Osteoblast (primary cell): ENCODE data around the gene EPB41L4B. TPM values are rescaled to one million over a fixed set of nuclear protein-coding genes. Genes with fewer than 3 reads are reported as not detected.

ENCODE experiments used
- DNase-seq: peaks from one replicate; pipeline ENCODE4 v3.0.0; 2011; ENCODE audit warnings: low spot score, mixed read lengths; ENCODE audit not compliant: insufficient read length; ENCODE audit errors: missing footprints
- H2AFZ ChIP-seq: 2 replicates; pipeline ENCODE4 v1.6.0; 2011; ENCODE audit warnings: mild to moderate bottlenecking, low read length
- H3K27ac ChIP-seq: 2 replicates; pipeline ENCODE4 v1.5.1; 2011; ENCODE audit warnings: mild to moderate bottlenecking, low read depth, low read length, moderate library complexity
- H3K27me3 ChIP-seq: 2 replicates; pipeline ENCODE4 v1.6.0; 2012; ENCODE audit warnings: mild to moderate bottlenecking, control low read depth, inconsistent platforms, low read length, moderate library complexity; ENCODE audit not compliant: insufficient read depth
- H3K36me3 ChIP-seq: 2 replicates; pipeline ENCODE4 v1.5.1; 2011; ENCODE audit warnings: mild to moderate bottlenecking, low read length, control low read depth, moderate library complexity; ENCODE audit not compliant: insufficient read depth
- H3K4me1 ChIP-seq: 2 replicates; pipeline ENCODE4 v1.5.1; 2011; ENCODE audit warnings: mild to moderate bottlenecking, low read length, control low read depth, moderate library complexity; ENCODE audit not compliant: insufficient read depth
- H3K4me2 ChIP-seq: 2 replicates; pipeline ENCODE4 v1.6.0; 2011; ENCODE audit warnings: mild to moderate bottlenecking, low read length; ENCODE audit not compliant: insufficient read depth
- H3K4me3 ChIP-seq: fragments of 200-600 bp; sonication (generic); 3 replicates; pipeline ENCODE4 v1.5.1; 2012; ENCODE audit warnings: mild to moderate bottlenecking, low read length, inconsistent platforms; ENCODE audit not compliant: insufficient read depth
- H3K79me2 ChIP-seq: 2 replicates; pipeline ENCODE4 v1.6.0; 2012; ENCODE audit warnings: mild to moderate bottlenecking, low read length, control low read depth, inconsistent platforms; ENCODE audit not compliant: insufficient read depth
- H3K9me3 ChIP-seq: 2 replicates; pipeline ENCODE4 v1.5.1; 2011; ENCODE audit warnings: low read depth, low read length, control low read depth
- H4K20me1 ChIP-seq: 2 replicates; pipeline ENCODE4 v1.6.0; 2012; ENCODE audit warnings: mild to moderate bottlenecking, low read length, control low read depth; ENCODE audit not compliant: insufficient read depth
- CTCF ChIP-seq: IDR thresholded peaks from 2 replicates; pipeline ENCODE4 v1.5.1; 2011; ENCODE audit warnings: mild to moderate bottlenecking, low read depth, low read length, moderate library complexity; ENCODE audit errors: extremely low read depth
- total RNA-seq: library from RNA; depleted of rRNA; stranded (reverse); fragments of >200 nt; gene quantifications from 2 replicates; pipeline ENCODE4 v1.2.3, GENCODE V29; 2012

Gene EPB41L4B
- total RNA-seq, 1 donor: 2.2 TPM

- TF ChIP-seq CTCF: no peak
- H3K36me3 ChIP-seq: no peaks in the 10 kb centered on the region
- no peak for DNase-seq
- no peak overlapping the region for H2AFZ ChIP-seq
- no peak overlapping the region for H3K27ac ChIP-seq
- H3K27me3 ChIP-seq: peaks cover 58% of the 10 kb centered on the region
- H3K9me3 ChIP-seq: peaks cover 7% of the 10 kb centered on the region
- no peak overlapping the region for H3K4me3 ChIP-seq
- no peaks in the 10 kb centered on the region for H3K4me1 ChIP-seq
- no peaks in the 10 kb centered on the region for H4K20me1 ChIP-seq
- H3K4me2 ChIP-seq: no peak overlapping the region
- H3K79me2 ChIP-seq: no peaks in the 10 kb centered on the region
Observed at GRCh38 chr9:109355564-109356297, 34.9 kb upstream of the EPB41L4B start.

DNA sequence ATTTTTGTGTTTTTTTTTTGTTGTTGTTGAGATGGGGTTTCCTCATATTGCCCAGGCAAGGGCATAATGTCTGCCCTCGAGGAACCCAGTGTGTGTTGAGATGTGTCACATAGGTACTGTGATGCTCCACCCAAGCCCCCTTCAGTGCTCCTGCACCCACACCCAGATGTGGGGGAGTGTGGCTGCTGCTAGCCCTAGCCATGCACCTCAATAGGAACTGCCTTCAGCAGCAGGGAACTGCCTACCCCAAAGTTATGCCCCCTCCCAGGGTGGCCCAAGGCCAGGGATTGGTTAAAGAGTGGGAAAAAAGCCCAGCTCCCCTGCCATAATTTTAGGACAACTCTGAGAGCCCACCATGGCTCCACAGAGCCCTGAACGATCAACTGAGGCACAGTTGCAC lies 33.3 kb upstream of the EPB41L4B start:
- Histone ChIP-seq H3K27ac (no peak overlapping the region), H3K27me3 (peaks cover 56% of the 10 kb centered on the region), H3K4me2 (no peak overlapping the region), H3K4me1 (peaks cover 10% of the 10 kb centered on the region), H3K79me2 (no peaks in the 10 kb centered on the region), H3K4me3 (no peak overlapping the region), H3K9me3 (peaks cover 7% of the 10 kb centered on the region), H4K20me1 (peaks cover 7% of the 10 kb centered on the region), H2AFZ (no peak overlapping the region), H3K36me3 (no peaks in the 10 kb centered on the region)
- no peak for TF ChIP-seq CTCF
- no peak for DNase-seq

- H4K20me1 ChIP-seq: peaks cover 7% of the 10 kb centered on the region
- no peaks in the 10 kb centered on the region for H3K79me2 ChIP-seq
- no peak for TF ChIP-seq CTCF
- H3K4me3 ChIP-seq: no peak overlapping the region
- H3K9me3 ChIP-seq: peaks cover 1% of the 10 kb centered on the region
- no peaks in the 10 kb centered on the region for H3K36me3 ChIP-seq
- H3K4me1 ChIP-seq: peaks cover 18% of the 10 kb centered on the region
- peaks cover 68% of the 10 kb centered on the region for H3K27me3 ChIP-seq
- no peak overlapping the region for H2AFZ ChIP-seq
- no peak overlapping the region for H3K27ac ChIP-seq
- no peak for DNase-seq
- no peak overlapping the region for H3K4me2 ChIP-seq
Observed at GRCh38 chr9:109351032-109351431, 30.2 kb upstream of the EPB41L4B start.

DNA sequence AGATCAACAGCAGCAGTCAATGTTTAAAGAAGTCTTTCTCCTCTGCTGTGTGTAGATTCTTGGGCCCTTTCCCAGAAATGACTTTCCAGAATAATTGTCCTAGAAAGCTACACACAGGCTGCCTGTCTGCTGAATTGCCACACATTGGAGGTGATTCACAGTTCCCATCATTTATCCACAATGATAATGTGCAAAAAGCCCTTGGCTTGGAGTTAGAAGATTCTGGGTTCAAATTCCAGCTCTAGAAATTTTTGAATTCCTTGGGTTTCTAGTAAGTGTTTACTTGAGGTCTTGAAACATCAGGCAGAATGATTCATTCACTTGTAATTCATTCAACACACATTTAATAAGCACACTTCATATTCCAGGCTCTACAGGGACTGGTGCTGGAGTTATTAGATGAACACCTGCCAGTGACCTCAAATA lies 28.6 kb upstream of the EPB41L4B start:
- no peak for TF ChIP-seq CTCF
- DNase-seq: peak; percentile 87
- Histone ChIP-seq H3K36me3 (no peaks in the 10 kb centered on the region), H3K4me2 (peak overlapping the region; percentile 12), H3K9me3 (no peaks in the 10 kb centered on the region), H2AFZ (no peak overlapping the region), H3K27ac (no peak overlapping the region), H3K4me3 (no peak overlapping the region), H4K20me1 (peaks cover 10% of the 10 kb centered on the region), H3K79me2 (no peaks in the 10 kb centered on the region), H3K4me1 (peaks cover 27% of the 10 kb centered on the region), H3K27me3 (peaks cover 61% of the 10 kb centered on the region)
